ENCODE measurements around the gene PRIM2. TPM values are rescaled to one million over a fixed set of nuclear protein-coding genes. Genes with fewer than 3 reads are reported as not detected.

PRIM2 gene
- total and polyA plus RNA-seq, 2 of the 8 experiments (the other 6 are each of a cell fraction or from before 2014, with no cell fraction given), result 20.8 to 46.8 TPM

- no peak for TF ChIP-seq CHD7 (IDR thresholded peaks at IDR 0.05; ENCODE audit: insufficient replicate concordance, low read length)
- no peak for TF ChIP-seq ATF3 (IDR thresholded peaks at IDR 0.05; ENCODE audit: insufficient read depth, low read depth, low read length)
- TF ChIP-seq KDM1A (IDR thresholded peaks at IDR 0.05; ENCODE audit: borderline replicate concordance, low read length), result no peak
- no peak for TF ChIP-seq RAD21 (IDR thresholded peaks at IDR 0.05 in 1 of 2, conservative IDR thresholded peaks at IDR 0.05 in 1 of 2; ENCODE audit: low read depth in 2 of 2, low read length in 2 of 2)
- no peak for TF ChIP-seq CTBP2 (IDR thresholded peaks at IDR 0.05; ENCODE audit: borderline replicate concordance, insufficient read depth, insufficient read length, low read length)
- no peak for TF ChIP-seq E2F6 (IDR thresholded peaks at IDR 0.05)
- TF ChIP-seq TAF1 (IDR thresholded peaks at IDR 0.05; ENCODE audit: low read depth, low read length), result no peak
Measured at GRCh38 chr6:57283911-57284455, 33.4 kb upstream of the PRIM2 start (continued).

Data from H1 (cell line).